GM23338 (cell line): ENCODE data around the gene NTM. TPM values are rescaled to one million over a fixed set of nuclear protein-coding genes. Genes with fewer than 3 reads are reported as not detected.

Experiments
- ATAC-seq: fragments of 200-7000 bp; cut with Tn5 transposase; 3 replicates; pipeline ENCODE4 v1.9.1; 2020
- DNase-seq: peaks from one replicate; pipeline ENCODE4 v3.0.0-alpha.2; 2015; ENCODE audit warnings: low spot score
- H2AFZ ChIP-seq: fragments of 200-600 bp; sonication (generic); 2 replicates; pipeline ENCODE4 v1.8.0; 2016; ENCODE audit warnings: antibody characterized with exemption, mild to moderate bottlenecking, moderate library complexity
- H3F3A ChIP-seq: fragments of 200-600 bp; sonication (generic); replicated peaks from 2 replicates; pipeline ENCODE4 v1.8.0; 2017; ENCODE audit warnings: antibody characterized with exemption, mixed run types, low read depth
- H3K27ac ChIP-seq: fragments of 200-600 bp; sonication (generic); 2 replicates; pipeline ENCODE4 v1.6.1; 2016; ENCODE audit warnings: low read depth
- H3K27me3 ChIP-seq: fragments of 200-600 bp; sonication (generic); 2 replicates; pipeline ENCODE4 v1.8.0; 2016; ENCODE audit warnings: mild to moderate bottlenecking, mixed run types, moderate library complexity; ENCODE audit not compliant: insufficient read depth
- H3K36me3 ChIP-seq: fragments of 200-600 bp; sonication (generic); 2 replicates; pipeline ENCODE4 v1.8.0; 2016; ENCODE audit warnings: mild to moderate bottlenecking; ENCODE audit not compliant: insufficient read depth
- H3K4me1 ChIP-seq: fragments of 200-600 bp; sonication (generic); 2 replicates; pipeline ENCODE4 v1.8.0; 2016; ENCODE audit warnings: mild to moderate bottlenecking, moderate library complexity; ENCODE audit not compliant: insufficient read depth
- H3K4me2 ChIP-seq: fragments of 200-600 bp; sonication (generic); 2 replicates; pipeline ENCODE4 v1.7.1; 2017; ENCODE audit warnings: mixed run types
- H3K4me3 ChIP-seq: fragments of 200-600 bp; sonication (generic); 2 replicates; pipeline ENCODE4 v1.6.1; 2016; ENCODE audit warnings: mixed run types
- H3K79me2 ChIP-seq: fragments of 200-600 bp; sonication (generic); replicated peaks from 2 replicates; pipeline ENCODE4 v1.8.0; 2017; ENCODE audit warnings: mild to moderate bottlenecking; ENCODE audit not compliant: insufficient read depth
- H3K9me2 ChIP-seq: fragments of 200-600 bp; sonication (generic); 2 replicates; pipeline ENCODE4 v1.8.0; 2017; ENCODE audit not compliant: insufficient read depth
- H4K20me1 ChIP-seq: fragments of 200-600 bp; sonication (generic); replicated peaks from 2 replicates; pipeline ENCODE4 v1.8.0; 2017; ENCODE audit warnings: mild to moderate bottlenecking; ENCODE audit not compliant: insufficient read depth
- H3K27ac Mint-ChIP-seq: 2 replicates; pipeline ENCODE4 v1.8.0; 2020; ENCODE audit warnings: inconsistent platforms, mild to moderate bottlenecking, moderate library complexity, mixed read lengths
- H3K27me3 Mint-ChIP-seq: 3 replicates; pipeline ENCODE4 v1.8.0; 2022; ENCODE audit warnings: low read depth, mild to moderate bottlenecking, moderate library complexity, mixed read lengths, inconsistent platforms; ENCODE audit not compliant: insufficient read depth, poor library complexity
- H3K36me3 Mint-ChIP-seq: 3 replicates; pipeline ENCODE4 v1.8.0; 2021; ENCODE audit warnings: low read depth, mild to moderate bottlenecking, inconsistent platforms, moderate library complexity, mixed read lengths
- H3K4me1 Mint-ChIP-seq: 3 replicates; pipeline ENCODE4 v1.8.0; 2020; ENCODE audit warnings: mild to moderate bottlenecking, inconsistent platforms, mixed read lengths
- H3K4me3 Mint-ChIP-seq: 3 replicates; pipeline ENCODE4 v1.8.0; 2021; ENCODE audit warnings: moderate library complexity, mild to moderate bottlenecking, inconsistent platforms, mixed read lengths
- H3K9me3 Mint-ChIP-seq: 3 replicates; pipeline ENCODE4 v1.8.0; 2020; ENCODE audit warnings: moderate library complexity, mild to moderate bottlenecking, inconsistent platforms, mixed read lengths
- ETS1 ChIP-seq: IDR thresholded peaks from 2 replicates; pipeline ENCODE4 v1.6.1; 2016; ENCODE audit warnings: antibody characterized with exemption
- EZH2phosphoT487 ChIP-seq: fragments of 200-600 bp; sonication (generic); IDR thresholded peaks from one replicate; pipeline ENCODE4 v1.8.1; 2018; ENCODE audit warnings: antibody characterized with exemption; ENCODE audit not compliant: unreplicated experiment
- REST ChIP-seq: IDR thresholded peaks from one replicate; pipeline ENCODE4 v1.6.1; 2018; ENCODE audit warnings: antibody characterized with exemption; ENCODE audit not compliant: unreplicated experiment
- ZNF114 ChIP-seq: fragments of 250-450 bp; sonication (Bioruptor Pico); IDR thresholded peaks from 2 replicates; pipeline ENCODE4 v1.5.0; 2020; ENCODE audit warnings: mild to moderate bottlenecking, moderate library complexity
- ZNF331 ChIP-seq: fragments of 250-450 bp; sonication (Bioruptor Pico); IDR thresholded peaks from 2 replicates; pipeline ENCODE4 v1.5.0; 2020; ENCODE audit warnings: low read depth, mild to moderate bottlenecking, moderate library complexity
- polyA plus RNA-seq: library from polyadenylated mRNA; unstranded; fragments of >200 nt; fragmentation: Nextera tagmentation; extraction: Ambion mirVana; gene quantifications from 2 replicates; pipeline ENCODE4 v1.2.1, GENCODE V29; 2016
- total RNA-seq: library from RNA; depleted of rRNA; stranded (reverse); fragments of >200 nt; shearing (Covaris generic); gene quantifications from 2 replicates; pipeline ENCODE4 v1.2.3, GENCODE V29; 2014
- TF ChIP-seq, protein P1 (sequence below): fragments of 250-450 bp; sonication (Bioruptor Pico); IDR thresholded peaks from 2 replicates; pipeline ENCODE4 v1.5.0; 2020; ENCODE audit warnings: mild to moderate bottlenecking, moderate library complexity

The NTM gene
- total and polyA plus RNA-seq, 2 experiments from 2014 or later, result 10.6 to 14.6 TPM

- Mint-ChIP-seq H3K4me1 (peaks cover 13% of the 10 kb centered on the region), H3K27ac (no peak overlapping the region), H3K9me3 (peaks cover 8% of the 10 kb centered on the region; the same call in 2 of the 3 replicates), H3K27me3 (peaks cover 9% of the 10 kb centered on the region), H3K36me3 (peaks cover 5% of the 10 kb centered on the region; the same call in 1 of the 3 replicates), H3K4me3 (no peak overlapping the region)
- Histone ChIP-seq H4K20me1 (no peaks in the 10 kb centered on the region), H3K4me2 (no peak overlapping the region), H3K4me1 (0 out of 2 replicates have a peak, but pooled peaks cover 4% of the 10 kb centered on the region), H3K36me3 (no peaks in the 10 kb centered on the region), H3K79me2 (no peaks in the 10 kb centered on the region), H3K4me3 (no peak overlapping the region), H3K27ac (no peak overlapping the region), H3K9me2 (no peaks in the 10 kb centered on the region), H3F3A (no peaks in the 10 kb centered on the region), H2AFZ (no peak overlapping the region), H3K27me3 (no peaks in the 10 kb centered on the region)
- ATAC-seq, result no peak
- DNase-seq, result no peak
- TF ChIP-seq, protein P1, sequence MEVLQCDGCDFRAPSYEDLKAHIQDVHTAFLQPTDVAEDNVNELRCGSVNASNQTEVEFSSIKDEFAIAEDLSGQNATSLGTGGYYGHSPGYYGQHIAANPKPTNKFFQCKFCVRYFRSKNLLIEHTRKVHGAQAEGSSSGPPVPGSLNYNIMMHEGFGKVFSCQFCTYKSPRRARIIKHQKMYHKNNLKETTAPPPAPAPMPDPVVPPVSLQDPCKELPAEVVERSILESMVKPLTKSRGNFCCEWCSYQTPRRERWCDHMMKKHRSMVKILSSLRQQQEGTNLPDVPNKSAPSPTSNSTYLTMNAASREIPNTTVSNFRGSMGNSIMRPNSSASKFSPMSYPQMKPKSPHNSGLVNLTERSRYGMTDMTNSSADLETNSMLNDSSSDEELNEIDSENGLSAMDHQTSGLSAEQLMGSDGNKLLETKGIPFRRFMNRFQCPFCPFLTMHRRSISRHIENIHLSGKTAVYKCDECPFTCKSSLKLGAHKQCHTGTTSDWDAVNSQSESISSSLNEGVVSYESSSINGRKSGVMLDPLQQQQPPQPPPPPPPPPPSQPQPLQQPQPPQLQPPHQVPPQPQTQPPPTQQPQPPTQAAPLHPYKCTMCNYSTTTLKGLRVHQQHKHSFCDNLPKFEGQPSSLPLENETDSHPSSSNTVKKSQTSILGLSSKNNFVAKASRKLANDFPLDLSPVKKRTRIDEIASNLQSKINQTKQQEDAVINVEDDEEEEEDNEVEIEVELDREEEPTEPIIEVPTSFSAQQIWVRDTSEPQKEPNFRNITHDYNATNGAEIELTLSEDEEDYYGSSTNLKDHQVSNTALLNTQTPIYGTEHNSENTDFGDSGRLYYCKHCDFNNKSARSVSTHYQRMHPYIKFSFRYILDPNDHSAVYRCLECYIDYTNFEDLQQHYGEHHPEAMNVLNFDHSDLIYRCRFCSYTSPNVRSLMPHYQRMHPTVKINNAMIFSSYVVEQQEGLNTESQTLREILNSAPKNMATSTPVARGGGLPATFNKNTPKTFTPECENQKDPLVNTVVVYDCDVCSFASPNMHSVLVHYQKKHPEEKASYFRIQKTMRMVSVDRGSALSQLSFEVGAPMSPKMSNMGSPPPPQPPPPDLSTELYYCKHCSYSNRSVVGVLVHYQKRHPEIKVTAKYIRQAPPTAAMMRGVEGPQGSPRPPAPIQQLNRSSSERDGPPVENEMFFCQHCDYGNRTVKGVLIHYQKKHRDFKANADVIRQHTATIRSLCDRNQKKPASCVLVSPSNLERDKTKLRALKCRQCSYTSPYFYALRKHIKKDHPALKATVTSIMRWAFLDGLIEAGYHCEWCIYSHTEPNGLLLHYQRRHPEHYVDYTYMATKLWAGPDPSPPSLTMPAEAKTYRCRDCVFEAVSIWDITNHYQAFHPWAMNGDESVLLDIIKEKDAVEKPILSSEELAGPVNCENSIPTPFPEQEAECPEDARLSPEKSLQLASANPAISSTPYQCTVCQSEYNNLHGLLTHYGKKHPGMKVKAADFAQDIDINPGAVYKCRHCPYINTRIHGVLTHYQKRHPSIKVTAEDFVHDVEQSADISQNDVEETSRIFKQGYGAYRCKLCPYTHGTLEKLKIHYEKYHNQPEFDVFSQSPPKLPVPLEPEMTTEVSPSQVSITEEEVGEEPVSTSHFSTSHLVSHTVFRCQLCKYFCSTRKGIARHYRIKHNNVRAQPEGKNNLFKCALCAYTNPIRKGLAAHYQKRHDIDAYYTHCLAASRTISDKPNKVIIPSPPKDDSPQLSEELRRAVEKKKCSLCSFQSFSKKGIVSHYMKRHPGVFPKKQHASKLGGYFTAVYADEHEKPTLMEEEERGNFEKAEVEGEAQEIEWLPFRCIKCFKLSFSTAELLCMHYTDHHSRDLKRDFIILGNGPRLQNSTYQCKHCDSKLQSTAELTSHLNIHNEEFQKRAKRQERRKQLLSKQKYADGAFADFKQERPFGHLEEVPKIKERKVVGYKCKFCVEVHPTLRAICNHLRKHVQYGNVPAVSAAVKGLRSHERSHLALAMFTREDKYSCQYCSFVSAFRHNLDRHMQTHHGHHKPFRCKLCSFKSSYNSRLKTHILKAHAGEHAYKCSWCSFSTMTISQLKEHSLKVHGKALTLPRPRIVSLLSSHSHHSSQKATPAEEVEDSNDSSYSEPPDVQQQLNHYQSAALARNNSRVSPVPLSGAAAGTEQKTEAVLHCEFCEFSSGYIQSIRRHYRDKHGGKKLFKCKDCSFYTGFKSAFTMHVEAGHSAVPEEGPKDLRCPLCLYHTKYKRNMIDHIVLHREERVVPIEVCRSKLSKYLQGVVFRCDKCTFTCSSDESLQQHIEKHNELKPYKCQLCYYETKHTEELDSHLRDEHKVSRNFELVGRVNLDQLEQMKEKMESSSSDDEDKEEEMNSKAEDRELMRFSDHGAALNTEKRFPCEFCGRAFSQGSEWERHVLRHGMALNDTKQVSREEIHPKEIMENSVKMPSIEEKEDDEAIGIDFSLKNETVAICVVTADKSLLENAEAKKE, result no peak
- no peak for TF ChIP-seq ETS1
- no peak for TF ChIP-seq REST
- TF ChIP-seq ZNF331 (CRISPR knock-in tag), result no peak
- no peak for TF ChIP-seq EZH2phosphoT487
- no peak for TF ChIP-seq ZNF114 (CRISPR knock-in tag)
Measured at GRCh38 chr11:131455843-131456704, 85.7 kb downstream of the NTM start.
